Measurements from ENCODE around the gene SLC2A14.
"Not testable (repeated sequence)": the region's sequence is repeated elsewhere in the genome, so short reads cannot be mapped to it uniquely, and the experiment has no call there.

- not testable (repeated sequence) for TF ChIP-seq CTCF (conservative IDR thresholded peaks at IDR 0.05; ENCODE audit: low read length); EZH2phosphoT487 (IDR thresholded peaks at IDR 0.05; ENCODE audit: borderline replicate concordance)
Observed at GRCh38 chr12:7850099-7850498, 22.6 kb downstream of the SLC2A14 start.

Measured in Loucy (cell line).